Muscle layer of duodenum (tissue), 2 donors: Measurements from ENCODE around the gene HLF.

Source experiments
- H3K27ac ChIP-seq: one replicate; pipeline ENCODE4 v1.7.0; 2013; ENCODE audit warnings: mild to moderate bottlenecking, low read length
- H3K27me3 ChIP-seq: one replicate; pipeline ENCODE4 v1.7.0; 2013; ENCODE audit warnings: low read depth, mild to moderate bottlenecking, control low read depth, low read length
- H3K36me3 ChIP-seq, 2 donors: one replicate each; pipeline ENCODE4 v1.7.0; 2013; ENCODE audit warnings: low read length in 2 of 2, control low read depth in 1 of 2, mild to moderate bottlenecking in 1 of 2; ENCODE audit not compliant: insufficient read depth in 2 of 2, control insufficient read depth in 1 of 2
- H3K4me1 ChIP-seq, 2 donors: one replicate each; pipeline ENCODE4 v1.7.0; 2013; ENCODE audit warnings: low read length in 2 of 2, mild to moderate bottlenecking in 2 of 2, control low read depth in 1 of 2, moderate library complexity in 1 of 2; ENCODE audit not compliant: insufficient read depth in 2 of 2, control insufficient read depth in 1 of 2
- H3K4me3 ChIP-seq, 2 donors: one replicate each; pipeline ENCODE4 v1.7.0; 2013; ENCODE audit warnings: low read length in 2 of 2, low read depth in 1 of 2, mild to moderate bottlenecking in 1 of 2
- H3K9me3 ChIP-seq, 2 donors: one replicate each; pipeline ENCODE4 v1.7.0; 2013; ENCODE audit warnings: low read length in 2 of 2, control low read depth in 1 of 2, mild to moderate bottlenecking in 1 of 2; ENCODE audit not compliant: control insufficient read depth in 1 of 2
- donor health status: healthy.

HLF gene

DNA sequence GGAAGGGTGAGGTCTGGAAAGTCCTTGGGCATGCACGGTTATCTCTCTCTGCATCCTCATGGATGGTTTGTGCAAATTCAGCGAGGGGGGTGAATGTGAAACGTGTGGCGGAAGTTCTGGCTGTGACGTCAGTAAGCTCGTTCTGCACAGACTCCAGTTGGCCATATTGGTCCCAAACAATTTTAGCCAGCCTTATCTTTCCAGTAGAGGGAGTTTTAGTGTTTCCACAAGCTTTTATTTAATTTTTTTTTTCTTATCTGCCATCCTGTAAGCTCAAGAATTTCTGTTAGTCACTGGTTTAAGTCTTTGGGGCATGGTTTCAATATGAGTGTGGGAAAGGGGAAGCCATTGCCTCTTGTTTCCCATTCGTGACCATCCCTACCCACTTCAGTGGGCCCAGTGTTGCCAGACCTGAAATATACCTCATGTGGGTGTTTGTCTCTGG lies 39.0 kb downstream of the HLF start:
- Histone ChIP-seq H3K4me1 (peaks cover 0 to 22% of the 10 kb centered on the region in 2 donors), H3K9me3 (no peaks in the 10 kb centered on the region), H3K4me3 (no peak overlapping the region), H3K27me3 (no peaks in the 10 kb centered on the region), H3K27ac (no peak overlapping the region), H3K36me3 (no peaks in the 10 kb centered on the region)

GRCh38 chr17:55304171-55304859 lies 39.6 kb downstream of the HLF start:
- Histone ChIP-seq H3K36me3 (no peaks in the 10 kb centered on the region), H3K9me3 (no peaks in the 10 kb centered on the region), H3K27ac (no peak overlapping the region), H3K4me1 (peaks cover 0 to 22% of the 10 kb centered on the region in 2 donors), H3K4me3 (no peak overlapping the region), H3K27me3 (no peaks in the 10 kb centered on the region)

GRCh38 chr17:55305321-55306087 lies 40.7 kb downstream of the HLF start:
- no peak overlapping the region for H3K27ac ChIP-seq
- H3K4me1 ChIP-seq: peaks cover 0 to 22% of the 10 kb centered on the region in 2 donors

GRCh38 chr17:55307879-55308278 lies 43.1 kb downstream of the HLF start:
- Histone ChIP-seq H3K27me3 (no peaks in the 10 kb centered on the region), H3K9me3 (no peaks in the 10 kb centered on the region), H3K4me1 (peaks cover 0 to 7% of the 10 kb centered on the region in 2 donors), H3K36me3 (no peaks in the 10 kb centered on the region), H3K27ac (no peak overlapping the region), H3K4me3 (no peak overlapping the region)

More at GRCh38 chr17:55305321-55306087, 40.7 kb downstream of the HLF start:
- no peaks in the 10 kb centered on the region for H3K9me3 ChIP-seq
- no peak overlapping the region for H3K4me3 ChIP-seq
- no peaks in the 10 kb centered on the region for H3K27me3 ChIP-seq
- H3K36me3 ChIP-seq: no peaks in the 10 kb centered on the region

- no peak overlapping the region for H3K27ac ChIP-seq
- peaks cover 0 to 5% of the 10 kb centered on the region in 2 donors for H3K4me1 ChIP-seq
- H3K27me3 ChIP-seq: no peaks in the 10 kb centered on the region
- H3K4me3 ChIP-seq: no peak overlapping the region
- no peaks in the 10 kb centered on the region for H3K36me3 ChIP-seq
- H3K9me3 ChIP-seq: no peaks in the 10 kb centered on the region
Measured at GRCh38 chr17:55308613-55309391, 44.0 kb downstream of the HLF start.

- no peak overlapping the region for H3K4me3 ChIP-seq
- no peaks in the 10 kb centered on the region for H3K9me3 ChIP-seq
- peaks cover 0 to 5% of the 10 kb centered on the region in 2 donors for H3K36me3 ChIP-seq
- no peaks in the 10 kb centered on the region for H3K27me3 ChIP-seq
- no peaks in the 10 kb centered on the region for H3K4me1 ChIP-seq
- no peak overlapping the region for H3K27ac ChIP-seq
Measured at GRCh38 chr17:55311767-55312375, 47.1 kb downstream of the HLF start.

- no peak overlapping the region for H3K4me3 ChIP-seq
- peaks cover 0 to 12% of the 10 kb centered on the region in 2 donors for H3K36me3 ChIP-seq
- H3K27ac ChIP-seq: no peak overlapping the region
- H3K27me3 ChIP-seq: no peaks in the 10 kb centered on the region
- H3K9me3 ChIP-seq: no peaks in the 10 kb centered on the region
- H3K4me1 ChIP-seq: no peaks in the 10 kb centered on the region
Measured at GRCh38 chr17:55312852-55313251, 48.1 kb downstream of the HLF start.

GRCh38 chr17:55314061-55314783 lies 49.5 kb downstream of the HLF start:
- no peaks in the 10 kb centered on the region for H3K27me3 ChIP-seq
- H3K4me1 ChIP-seq: no peaks in the 10 kb centered on the region
- H3K4me3 ChIP-seq: no peak overlapping the region
- H3K9me3 ChIP-seq: no peaks in the 10 kb centered on the region
- H3K27ac ChIP-seq: no peak overlapping the region
- H3K36me3 ChIP-seq: peaks cover 0 to 13% of the 10 kb centered on the region in 2 donors

GRCh38 chr17:55314784-55315491 lies 50.2 kb downstream of the HLF start:
- H3K9me3 ChIP-seq: no peaks in the 10 kb centered on the region
- no peaks in the 10 kb centered on the region for H3K4me1 ChIP-seq
- H3K27ac ChIP-seq: no peak overlapping the region
- H3K36me3 ChIP-seq: peaks cover 0 to 13% of the 10 kb centered on the region in 2 donors
- no peaks in the 10 kb centered on the region for H3K27me3 ChIP-seq
- no peak overlapping the region for H3K4me3 ChIP-seq

DNA sequence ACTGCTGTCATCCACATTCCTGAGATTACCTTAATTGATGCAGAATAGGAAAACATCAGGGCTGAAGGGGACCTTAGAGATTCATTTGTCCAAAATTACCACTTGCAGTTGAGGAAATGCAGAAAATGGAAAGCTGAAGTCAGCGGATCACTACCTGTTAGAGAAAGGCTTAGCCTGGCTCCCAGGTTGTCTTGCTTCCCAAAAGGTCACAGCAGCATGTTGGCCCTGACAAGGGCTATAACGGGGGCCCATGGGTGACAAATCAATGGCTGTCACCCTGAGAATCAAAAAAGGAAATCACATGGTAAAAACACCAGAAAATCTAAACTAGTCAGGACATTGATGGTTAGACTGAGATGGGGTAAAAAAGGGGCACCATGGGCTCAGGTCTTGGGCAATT lies 51.7 kb downstream of the HLF start:
- H3K27ac ChIP-seq: no peak overlapping the region
- no peak overlapping the region for H3K4me3 ChIP-seq
- no peaks in the 10 kb centered on the region for H3K9me3 ChIP-seq
- H3K4me1 ChIP-seq: no peaks in the 10 kb centered on the region
- peaks cover 0 to 24% of the 10 kb centered on the region in 2 donors for H3K36me3 ChIP-seq
- H3K27me3 ChIP-seq: no peaks in the 10 kb centered on the region
